GM12878 (cell line): ENCODE data around the gene ADGRF1.

ENCODE experiments used
- GABPA ChIP-seq: IDR thresholded peaks from 2 replicates; pipeline ENCODE4 v1.6.1; 2014; ENCODE audit warnings: antibody characterized with exemption, low read depth, mild to moderate bottlenecking, inconsistent platforms
- POLR2A ChIP-seq: IDR thresholded peaks from 2 replicates; pipeline ENCODE4 v1.6.1; 2011; ENCODE audit warnings: low read depth, mild to moderate bottlenecking, low read length

DNA sequence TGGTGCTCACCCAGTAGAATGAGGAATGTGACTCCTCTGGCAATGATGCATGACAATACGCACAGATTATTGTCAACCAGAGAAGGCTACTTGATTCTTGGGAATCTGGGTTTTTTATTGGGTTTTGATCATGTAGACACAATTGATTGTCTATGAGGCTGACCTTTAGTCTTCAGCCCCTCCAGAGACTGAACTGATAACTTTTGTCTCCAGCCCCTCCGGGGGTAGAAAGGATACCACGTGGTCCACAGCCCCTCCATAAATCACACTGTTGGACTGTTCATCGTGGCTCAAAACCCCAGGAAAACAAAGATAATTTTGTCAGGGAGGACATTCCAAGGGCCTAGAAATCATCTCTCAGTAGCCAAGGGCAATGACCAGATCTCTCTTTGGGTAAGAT, 62.9 kb downstream of the ADGRF1 start:
- TF ChIP-seq GABPA: no peak
- TF ChIP-seq POLR2A: no peak
